Stomach (tissue), 9 donors: ENCODE measurements around the gene AP1M2. TPM values are rescaled to one million over a fixed set of nuclear protein-coding genes. Genes with fewer than 3 reads are reported as not detected.

Experiments
- DNase-seq, 2 donors: peaks; one replicate each; pipeline versions ENCODE4 v3.0.0 to v3.0.0-alpha.2; 2013 to 2019
- H3K27ac ChIP-seq, 5 donors: fragments of 200-600 bp in 4 of 5; sonication (generic) in 4 of 5; one replicate each; pipeline ENCODE4 v1.5.1; 2013 to 2019; ENCODE audit warnings: mild to moderate bottlenecking in 1 of 5, moderate library complexity in 1 of 5
- H3K27me3 ChIP-seq, 3 donors: fragments of 200-600 bp; sonication (generic); one replicate each; pipeline ENCODE4 v1.5.1; 2017 to 2019; ENCODE audit warnings: mixed run types in 1 of 3
- H3K36me3 ChIP-seq, 4 donors: fragments of 200-600 bp; sonication (generic); 1 replicate in 3 of 4; 2 replicates in 1 of 4; pipeline ENCODE4 v1.5.1; 2016 to 2019
- H3K4me1 ChIP-seq, 4 donors: fragments of 200-600 bp; sonication (generic); one replicate each; pipeline ENCODE4 v1.5.1; 2016 to 2019
- H3K4me3 ChIP-seq, 4 donors: fragments of 200-600 bp; sonication (generic) in 3 of 4; one replicate each; pipeline ENCODE4 v1.5.1; 2016 to 2019; ENCODE audit warnings: mild to moderate bottlenecking in 1 of 4
- H3K9me3 ChIP-seq, 4 donors: fragments of 200-600 bp; sonication (generic); one replicate each; pipeline ENCODE4 v1.5.1; 2016 to 2019
- CTCF ChIP-seq, 7 experiments: fragments of 450-650 bp in 4 of 7; fragments of 200-600 bp in 3 of 7; sonication (generic) in 3 of 7; IDR thresholded peaks; one replicate each; pipeline ENCODE4 v1.5.1; 2016 to 2019; ENCODE audit warnings: antibody characterized with exemption in 7 of 7, control low read depth in 2 of 7, mild to moderate bottlenecking in 1 of 7
- EP300 ChIP-seq: sonication (generic); formaldehyde crosslinking; IDR thresholded peaks from one replicate; pipeline ENCODE4 v1.6.1; 2017; ENCODE audit warnings: antibody characterized with exemption
- POLR2A ChIP-seq, 4 donors: fragments of 450-650 bp; IDR thresholded peaks; one replicate each; pipeline ENCODE4 v1.6.1; 2016; ENCODE audit warnings: antibody characterized with exemption in 4 of 4, control low read depth in 2 of 4, mild to moderate bottlenecking in 1 of 4, moderate library complexity in 1 of 4
- POLR2AphosphoS5 ChIP-seq, 3 donors: sonication (generic); formaldehyde crosslinking; IDR thresholded peaks; one replicate each; pipeline ENCODE4 v1.6.1; 2016; ENCODE audit warnings: antibody characterized with exemption in 3 of 3
- WGBS, 5 donors: extraction: QIAGEN DNeasy Blood & Tissue Kit in 3 of 5; methylation state at CpG; one replicate each; pipeline versions ENCODE4 v1.1.5 to v1.1.7; 2013 to 2018; 5-methylcytosine and 5-hydroxymethylcytosine counted together
- intact Hi-C: fragments of 100-400 bp; cut with DNase I; formaldehyde crosslinking; loops from one replicate; pipeline ENCODE4 v1.15.1; 2023; ENCODE audit warnings: low total_unique reads
- polyA plus RNA-seq, 3 donors: library from polyadenylated mRNA; stranded (reverse); fragments of 200-250 nt; gene quantifications; one replicate each; pipeline ENCODE4 v1.2.3, GENCODE V29; 2013
- total RNA-seq, 5 donors: library from RNA; depleted of rRNA; stranded (reverse); fragments of >200 nt; gene quantifications; one replicate each; pipeline versions ENCODE4 v1.1.0 to v1.2.3, GENCODE V29; 2014 to 2016
- donor health status: healthy with polysubstance abuse.
- donor health status: Bipolar disorder and iron deficiency.
- donor health status: healthy.

The AP1M2 gene
- total and polyA plus RNA-seq, 8 donors = 11.7 to 687 (median 68.3) TPM

GRCh38 chr19:10550336-10550735, 36.8 kb downstream of the AP1M2 start:
- Histone ChIP-seq H3K4me1 (peaks cover 0 to 34% (median 11%) of the 10 kb centered on the region in 4 donors), H3K27ac (no peak overlapping the region), H3K36me3 (peaks cover 60 to 95% (median 92%) of the 10 kb centered on the region in 4 donors), H3K4me3 (no peak overlapping the region), H3K9me3 (no peaks in the 10 kb centered on the region), H3K27me3 (no peaks in the 10 kb centered on the region)
- TF ChIP-seq POLR2AphosphoS5 (IDR thresholded peaks at IDR 0.05) (no peak), EP300 (no peak), POLR2A (IDR thresholded peaks at IDR 0.05) (no peak), CTCF (IDR thresholded peaks at IDR 0.05) (no peak)
- no peak for DNase-seq
- intact Hi-C loops = no loop called here
- WGBS, 5 donors = 71 to 100% (median 94%) methylated on average over 5 to 6 of the region's 6 CpGs

DNA sequence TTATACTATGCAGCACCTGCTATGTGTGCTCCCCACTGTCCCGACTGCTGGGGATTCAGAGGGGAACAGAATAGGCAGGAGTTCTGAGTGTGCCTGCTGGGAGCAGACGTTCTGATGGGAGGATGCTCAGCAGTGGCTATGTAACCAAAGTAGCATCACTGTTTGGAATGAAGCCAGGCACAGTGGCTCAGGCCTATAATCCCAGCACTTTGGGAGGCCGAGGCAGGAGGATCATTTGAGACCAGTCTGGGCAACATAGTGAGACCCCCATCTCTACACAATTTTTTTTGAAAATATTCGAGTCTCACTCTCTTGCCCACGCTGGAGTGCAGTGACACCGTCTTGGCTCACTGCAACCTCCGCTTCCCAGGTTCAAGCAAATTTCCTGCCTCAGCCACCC, 37.4 kb downstream of the AP1M2 start:
- 82 to 92% (median 88%) methylated on average over 7 of the region's 7 CpGs for WGBS, 5 donors

GRCh38 chr19:10548746-10549276, 38.3 kb downstream of the AP1M2 start:
- Histone ChIP-seq H3K4me1 (peaks cover 9 to 38% (median 22%) of the 10 kb centered on the region in 4 donors), H3K4me3 (no peak overlapping the region), H3K9me3 (no peaks in the 10 kb centered on the region), H3K36me3 (peaks cover 46 to 79% (median 77%) of the 10 kb centered on the region in 4 donors), H3K27me3 (no peaks in the 10 kb centered on the region), H3K27ac (no peak overlapping the region)
- no peak for TF ChIP-seq POLR2AphosphoS5 (IDR thresholded peaks at IDR 0.05)
- TF ChIP-seq EP300 = no peak
- TF ChIP-seq CTCF (IDR thresholded peaks at IDR 0.05) = no peak
- TF ChIP-seq POLR2A (IDR thresholded peaks at IDR 0.05) = no peak
- intact Hi-C loops = no loop called here
- no peak for DNase-seq
- 93 to 98% (median 97%) methylated on average over 14 to 18 of the region's 18 CpGs for WGBS, 5 donors

More for the DNA sequence above, 37.4 kb downstream of the AP1M2 start:
- no peak for DNase-seq
- Histone ChIP-seq H3K4me3 (no peak overlapping the region), H3K4me1 (peaks cover 5 to 40% (median 17%) of the 10 kb centered on the region in 4 donors), H3K9me3 (no peaks in the 10 kb centered on the region), H3K36me3 (peaks cover 56 to 88% (median 86%) of the 10 kb centered on the region in 4 donors), H3K27ac (no peak overlapping the region), H3K27me3 (no peaks in the 10 kb centered on the region)
- TF ChIP-seq CTCF (IDR thresholded peaks at IDR 0.05) = no peak
- intact Hi-C loops = no loop called here

DNA sequence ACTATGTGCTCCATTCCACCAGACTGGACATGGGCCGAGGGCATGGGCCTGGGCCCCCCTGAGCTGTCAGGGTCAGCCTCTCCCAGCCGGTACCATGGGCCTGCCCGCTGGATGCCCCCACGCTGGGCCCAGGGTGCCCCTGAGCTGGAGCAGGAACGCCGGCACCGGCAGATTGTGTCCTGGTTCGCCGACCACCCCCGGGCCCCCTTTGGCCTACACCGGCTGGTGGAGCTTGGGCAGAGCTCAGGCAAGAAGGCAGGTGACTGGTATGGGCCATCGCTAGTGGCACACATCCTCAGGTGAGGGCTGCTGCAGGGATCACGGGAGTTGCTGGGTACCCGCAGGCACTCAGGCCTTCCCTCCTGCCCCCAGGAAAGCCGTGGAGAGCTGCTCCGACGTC, 40.3 kb downstream of the AP1M2 start:
- Histone ChIP-seq H3K36me3 (peaks cover 26 to 59% (median 57%) of the 10 kb centered on the region in 4 donors), H3K9me3 (no peaks in the 10 kb centered on the region), H3K4me1 (peaks cover 14 to 33% (median 26%) of the 10 kb centered on the region in 4 donors), H3K4me3 (no peak overlapping the region), H3K27ac (no peak overlapping the region), H3K27me3 (no peaks in the 10 kb centered on the region)
- 90 to 95% (median 93%) methylated on average over 9 to 17 of the region's 17 CpGs for WGBS, 5 donors
- DNase-seq = no peak
- no peak for TF ChIP-seq POLR2A (IDR thresholded peaks at IDR 0.05)
- no peak for TF ChIP-seq POLR2AphosphoS5 (IDR thresholded peaks at IDR 0.05)
- TF ChIP-seq EP300 = no peak
- no peak for TF ChIP-seq CTCF (IDR thresholded peaks at IDR 0.05)
- intact Hi-C loops = no loop called here
